Ovary (tissue), 9 donors: ENCODE data around the gene SLC2A14. TPM values are rescaled to one million over a fixed set of nuclear protein-coding genes. Genes with fewer than 3 reads are reported as not detected.
"Not testable (repeated sequence)": the region's sequence is repeated elsewhere in the genome, so short reads cannot be mapped to it uniquely, and the experiment has no call there.

Experiments used
- DNase-seq, 5 donors: peaks; one replicate each; pipeline ENCODE4 v3.0.0-alpha.2; 2019 to 2020
- H3K27ac ChIP-seq, 2 donors: fragments of 200-600 bp; one replicate each; pipeline versions ENCODE4 v1.5.1 to v1.8.0; 2019 to 2022
- H3K27me3 ChIP-seq: fragments of 200-600 bp; one replicate; pipeline ENCODE4 v1.8.0; 2022
- H3K36me3 ChIP-seq: fragments of 200-600 bp; sonication (generic); one replicate; pipeline ENCODE4 v1.5.1; 2019
- H3K4me1 ChIP-seq: one replicate; pipeline ENCODE4 v1.8.1; 2013; ENCODE audit warnings: mild to moderate bottlenecking, moderate library complexity; ENCODE audit not compliant: insufficient read depth
- H3K4me3 ChIP-seq: fragments of 200-600 bp; sonication (generic); one replicate; pipeline ENCODE4 v1.5.1; 2017
- H3K9me3 ChIP-seq, 2 donors: fragments of 200-600 bp in 1 of 2; sonication (generic) in 1 of 2; one replicate each; pipeline versions ENCODE4 v1.5.1 to v1.8.1; 2013 to 2019; ENCODE audit warnings: mild to moderate bottlenecking in 1 of 2, moderate library complexity in 1 of 2
- EP300 ChIP-seq: sonication (generic); formaldehyde crosslinking; IDR thresholded peaks from one replicate; pipeline ENCODE4 v1.6.1; 2017; ENCODE audit warnings: antibody characterized with exemption
- POLR2A ChIP-seq: fragments of 450-650 bp; IDR thresholded peaks from one replicate; pipeline ENCODE4 v1.6.1; 2017; ENCODE audit warnings: antibody characterized with exemption, mild to moderate bottlenecking, moderate library complexity
- WGBS, 3 donors: extraction: QIAGEN DNeasy Blood & Tissue Kit in 1 of 3; methylation state at CpG; one replicate each; pipeline versions ENCODE4 v1.1.5 to v1.1.7; 2013 to 2017; 5-methylcytosine and 5-hydroxymethylcytosine counted together
- intact Hi-C, 4 donors: fragments of 100-400 bp; cut with DNase I; formaldehyde crosslinking; loops; one replicate each; pipeline versions ENCODE4 v1.11.0 to v1.15.1; 2022 to 2023
- polyA plus RNA-seq, 2 donors: library from polyadenylated mRNA; stranded (reverse); fragments of 200-250 nt in 1 of 2; fragments of 350-450 nt in 1 of 2; fragmentation: Illumina TruSeq in 1 of 2; extraction: RNeasy Lipid Tissue Mini Kit (QIAGEN cat#74804) in 1 of 2; gene quantifications; one replicate each; pipeline ENCODE4 v1.2.3, GENCODE V29; 2013 to 2014
- total RNA-seq, 7 donors: library from RNA; depleted of rRNA in 2 of 7; stranded (reverse); fragments of >200 nt in 2 of 7; fragmentation: NEBNext Ultra II Directional in 3 of 7; extraction: Animal tissue kit (Norgen Biotek cat#: 25700) in 3 of 7; gene quantifications; one replicate each; pipeline versions ENCODE4 v1.1.0 to v1.2.4, GENCODE V29; 2016 to 2023
- TF ChIP-seq, protein P1 (sequence below), 3 donors: fragments of 450-650 bp in 2 of 3; fragments of 200-600 bp in 1 of 3; IDR thresholded peaks; one replicate each; pipeline versions ENCODE4 v1.5.1 to v1.8.0; 2016 to 2022; ENCODE audit warnings: antibody characterized with exemption in 3 of 3, mild to moderate bottlenecking in 1 of 3
- donor health status: DM: no; HTN: no; CAD: no; lungs with moderate emphysema.
- donor health status: DM: no; HTN: no; CAD: no.
- donor health status: Bipolar disorder and iron deficiency.
- donor health status: DM: yes; HTN: yes; CAD: no.
- donor health status: DM: no; HTN: no; CAD: no.
- donor health status: DM: yes; HTN: yes; CAD: no.

Gene SLC2A14
- total and polyA plus RNA-seq, 9 donors, result 0.46 to 12.7 (median 2.2) TPM

DNA sequence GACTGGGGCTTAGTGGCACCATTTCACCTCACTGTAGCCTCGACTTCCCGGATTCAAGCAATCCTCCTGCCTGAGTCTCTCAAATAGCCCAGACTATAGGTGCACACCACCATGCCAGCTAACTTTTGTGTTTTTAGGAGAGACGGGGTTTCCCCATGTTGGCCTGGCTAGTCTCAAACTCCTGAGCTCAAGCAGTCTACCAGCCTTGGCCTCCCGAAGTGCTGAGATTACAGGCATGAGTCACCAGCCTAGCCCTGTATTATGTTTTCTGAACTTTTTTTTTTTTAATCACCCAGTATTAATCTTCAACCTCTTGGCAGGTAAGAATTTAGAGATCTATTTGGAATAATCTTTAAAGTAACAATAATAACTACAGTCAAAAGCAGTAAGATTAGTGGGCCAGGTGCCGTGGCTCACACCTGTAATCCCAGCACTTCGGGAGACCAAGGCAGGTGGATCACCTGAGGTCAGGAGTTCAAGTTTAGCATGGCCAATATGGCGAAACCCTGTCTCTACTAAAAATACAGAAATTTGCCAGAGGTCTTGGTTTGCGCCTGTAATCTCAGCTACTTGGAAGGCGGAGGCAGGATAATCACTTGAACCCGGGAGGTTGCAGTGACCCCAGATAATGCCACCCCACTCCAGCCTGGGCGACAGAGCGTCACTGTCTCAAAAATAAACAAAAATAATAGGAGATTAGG is 74.9 kb downstream of the SLC2A14 start:
- Histone ChIP-seq H3K27ac (no peak overlapping the region), H3K4me1 (no peaks in the 10 kb centered on the region), H3K4me3 (no peak overlapping the region), H3K27me3 (no peaks in the 10 kb centered on the region), H3K9me3 (no peaks in the 10 kb centered on the region), H3K36me3 (no peaks in the 10 kb centered on the region)
- 48 to 64% (median 55%) methylated on average over 12 of the region's 12 CpGs for WGBS, 3 donors
- intact Hi-C loops, result no loop called here
- no peak for DNase-seq
- TF ChIP-seq POLR2A (no peak), EP300 (no peak)
- TF ChIP-seq, protein P1, sequence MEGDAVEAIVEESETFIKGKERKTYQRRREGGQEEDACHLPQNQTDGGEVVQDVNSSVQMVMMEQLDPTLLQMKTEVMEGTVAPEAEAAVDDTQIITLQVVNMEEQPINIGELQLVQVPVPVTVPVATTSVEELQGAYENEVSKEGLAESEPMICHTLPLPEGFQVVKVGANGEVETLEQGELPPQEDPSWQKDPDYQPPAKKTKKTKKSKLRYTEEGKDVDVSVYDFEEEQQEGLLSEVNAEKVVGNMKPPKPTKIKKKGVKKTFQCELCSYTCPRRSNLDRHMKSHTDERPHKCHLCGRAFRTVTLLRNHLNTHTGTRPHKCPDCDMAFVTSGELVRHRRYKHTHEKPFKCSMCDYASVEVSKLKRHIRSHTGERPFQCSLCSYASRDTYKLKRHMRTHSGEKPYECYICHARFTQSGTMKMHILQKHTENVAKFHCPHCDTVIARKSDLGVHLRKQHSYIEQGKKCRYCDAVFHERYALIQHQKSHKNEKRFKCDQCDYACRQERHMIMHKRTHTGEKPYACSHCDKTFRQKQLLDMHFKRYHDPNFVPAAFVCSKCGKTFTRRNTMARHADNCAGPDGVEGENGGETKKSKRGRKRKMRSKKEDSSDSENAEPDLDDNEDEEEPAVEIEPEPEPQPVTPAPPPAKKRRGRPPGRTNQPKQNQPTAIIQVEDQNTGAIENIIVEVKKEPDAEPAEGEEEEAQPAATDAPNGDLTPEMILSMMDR (IDR thresholded peaks at IDR 0.05), result no peak

DNA sequence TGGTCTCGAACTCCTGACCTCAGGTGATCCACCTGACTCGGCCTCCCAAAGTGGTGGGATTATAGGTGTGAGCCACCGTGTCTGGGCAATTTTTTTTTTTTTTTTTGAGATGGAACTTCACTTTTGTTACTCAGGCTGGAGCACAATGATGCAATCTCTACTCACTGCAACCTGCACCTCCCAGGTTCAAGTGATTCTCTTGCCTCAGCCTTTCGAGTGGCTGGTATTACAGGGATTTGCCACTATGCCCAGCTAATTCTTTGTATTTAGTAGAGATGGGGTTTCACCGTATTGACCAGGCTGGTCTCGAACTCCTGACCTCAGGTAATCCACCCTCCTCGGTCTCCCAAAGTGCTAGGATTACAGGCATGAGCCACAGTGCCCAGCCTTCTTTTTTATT is 75.4 kb downstream of the SLC2A14 start:
- H3K27me3 ChIP-seq, H3K9me3 ChIP-seq, H3K36me3 ChIP-seq, DNase-seq, intact Hi-C loops, H3K4me3 ChIP-seq, H3K27ac ChIP-seq, H3K4me1 ChIP-seq: not testable (repeated sequence)
- WGBS, 3 donors, result 93 to 96% (median 96%) methylated on average over 7 of the region's 7 CpGs

DNA sequence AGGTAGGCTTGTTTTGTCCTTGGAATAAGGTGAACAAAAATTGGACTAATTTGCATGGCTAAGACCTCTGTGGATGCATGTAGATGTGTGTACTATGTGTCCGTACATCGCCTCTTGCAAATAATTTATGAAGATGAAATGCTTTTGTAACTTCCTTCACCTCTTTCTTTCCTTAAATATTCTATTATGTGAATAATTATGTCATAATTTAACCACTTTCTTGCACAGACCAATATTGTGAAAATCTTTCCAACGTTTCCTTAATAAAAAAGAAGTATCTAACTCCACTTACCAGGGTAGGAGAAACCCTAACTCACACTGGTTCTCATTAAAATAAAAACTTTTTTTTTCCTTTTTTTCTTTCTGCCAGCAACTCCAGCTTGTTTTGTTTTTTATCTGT is 79.5 kb downstream of the SLC2A14 start:
- no peaks in the 10 kb centered on the region for H3K27me3 ChIP-seq
- intact Hi-C loops, result no loop called here

DNA sequence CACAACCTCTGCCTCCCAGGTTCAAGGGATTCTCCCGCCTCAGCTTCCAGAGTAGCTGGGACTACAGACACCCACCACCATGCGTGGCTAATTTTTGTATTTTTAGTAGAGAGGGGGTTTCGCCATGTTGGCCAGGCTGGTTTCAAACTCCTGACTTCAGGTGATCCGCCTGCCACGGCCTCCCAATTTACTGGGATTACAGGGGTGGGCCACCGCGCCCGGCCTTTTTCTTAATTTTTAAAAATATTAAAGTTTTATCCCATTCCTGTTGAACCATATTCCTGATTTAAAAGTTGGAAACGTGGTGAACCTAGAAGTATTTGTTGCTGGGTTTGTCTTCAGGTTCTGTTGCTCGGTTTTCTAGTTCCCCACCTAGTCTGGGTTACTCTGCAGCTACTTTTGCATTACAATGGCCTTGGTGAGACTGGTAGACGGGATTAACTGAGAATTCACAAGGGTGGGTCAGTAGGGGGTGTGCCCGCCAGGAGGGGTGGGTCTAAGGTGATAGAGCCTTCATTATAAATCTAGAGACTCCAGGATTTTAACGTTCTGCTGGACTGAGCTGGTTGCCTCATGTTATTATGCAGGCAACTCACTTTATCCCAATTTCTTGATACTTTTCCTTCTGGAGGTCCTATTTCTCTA is 83.7 kb downstream of the SLC2A14 start, which contains the start of gene NANOG:
Gene NANOG, plus strand, starts transcription at position 519 of the 645 bp plus-strand sequence. CDS start 213 bp downstream, outside the sequence.
- H3K27me3 ChIP-seq, H3K4me1 ChIP-seq, DNase-seq, H3K27ac ChIP-seq, H3K36me3 ChIP-seq, intact Hi-C loops, H3K9me3 ChIP-seq, H3K4me3 ChIP-seq: not testable (repeated sequence)
- 78 to 84% (median 80%) methylated on average over 13 of the region's 13 CpGs for WGBS, 3 donors

More for the DNA sequence above, 79.5 kb downstream of the SLC2A14 start:
- Histone ChIP-seq H3K4me3 (no peak overlapping the region), H3K36me3 (no peaks in the 10 kb centered on the region), H3K9me3 (no peaks in the 10 kb centered on the region), H3K27ac (no peak overlapping the region), H3K4me1 (no peaks in the 10 kb centered on the region)
- 58 to 71% (median 65%) methylated on average over 3 of the region's 3 CpGs for WGBS, 3 donors
- DNase-seq, result no peak
- TF ChIP-seq POLR2A (no peak), EP300 (no peak)
- TF ChIP-seq, protein P1 (IDR thresholded peaks at IDR 0.05), result no peak

- TF ChIP-seq POLR2A, result no peak
- TF ChIP-seq, protein P1 (IDR thresholded peaks at IDR 0.05), result no peak
- no peak for TF ChIP-seq EP300
- WGBS, 3 donors, result 18 to 33% (median 33%) methylated on average over 4 of the region's 4 CpGs
- intact Hi-C loops, result no loop called here
- Histone ChIP-seq H3K4me1 (no peaks in the 10 kb centered on the region), H3K36me3 (no peaks in the 10 kb centered on the region), H3K27ac (no peak overlapping the region), H3K27me3 (no peaks in the 10 kb centered on the region), H3K9me3 (no peaks in the 10 kb centered on the region), H3K4me3 (no peak overlapping the region)
- no peak for DNase-seq
Observed at GRCh38 chr12:7788294-7788660, 84.4 kb downstream of the SLC2A14 start.
